ENCODE measurements around the gene DNAJB5. TPM values are rescaled to one million over a fixed set of nuclear protein-coding genes. Genes with fewer than 3 reads are reported as not detected.

Gene DNAJB5
- total and polyA plus RNA-seq, 9 of the 15 experiments (the other 6 are each of a cell fraction or from before 2014, with no cell fraction given) = 0.15 to 7.4 (median 3.7) TPM

GRCh38 chr9:34998266-34998665, 8.7 kb downstream of the DNAJB5 start:
- WGBS (ENCODE audit: insufficient coverage, low coverage, missing lambda C conversion rate) = 64% methylated on average over 2 of the region's 3 CpGs
- BruUV-seq (replicated peaks) = no TSS peak
- in situ Hi-C loops (cut with MboI) (loop anchor here (5.0 kb wide), 1 partner anchor 44 kb away; a partner anchor contains a TSS), intact Hi-C loops (cut with micrococcal nuclease) (loop anchor here (5.0 kb wide), 1 partner anchor 54 kb away; no protein-coding TSS in a partner anchor)
- H3K4me3 ChIP-seq = no peak overlapping the region
- POLR2A ChIA-PET = no interaction called here
- H3K4me1 ChIP-seq (replicated peaks in 1 of 2; ENCODE audit: control insufficient read depth in 2 of 2, insufficient read depth in 2 of 2, low read length in 2 of 2) = peaks cover 45 to 79% of the 10 kb centered on the region in 2 experiments
- no peaks in the 10 kb centered on the region for H4K20me1 ChIP-seq (replicated peaks; ENCODE audit: control insufficient read depth, insufficient read depth, low read length)
- H3K9ac ChIP-seq (ENCODE audit: insufficient read depth in 1 of 2, low read depth in 2 of 2, low read length in 2 of 2) = no peak overlapping the region
- FAIRE-seq = no peak
- no peak overlapping the region for H2AFZ ChIP-seq (ENCODE audit: low read depth, low read length)
- DNase-seq (ENCODE audit: extremely low read depth in 1 of 4, low spot score in 3 of 4) = peak in 1 of 4 experiments; percentile 1
- H3K9me3 ChIP-seq (replicated peaks; ENCODE audit: control insufficient read depth, insufficient read depth, low read depth, low read length) = no peaks in the 10 kb centered on the region
- TF ChIP-seq NFE2 (IDR thresholded peaks at IDR 0.05; ENCODE audit: low read depth) (no peak), NCOA4 (IDR thresholded peaks at IDR 0.05; ENCODE audit: partially characterized antibody) (no peak), USF1 (CRISPR knock-in tag; IDR thresholded peaks at IDR 0.05) (no peak), CBX2 (IDR thresholded peaks at IDR 0.05; ENCODE audit: insufficient read depth, low read length, poor library complexity, severe bottlenecking) (no peak), TFAP4 (CRISPR knock-in tag; IDR thresholded peaks at IDR 0.05; ENCODE audit: borderline replicate concordance) (no peak), SNIP1 (IDR thresholded peaks at IDR 0.05; ENCODE audit: low read depth) (no peak), ZNF263 (CRISPR knock-in tag; IDR thresholded peaks at IDR 0.05; ENCODE audit: borderline replicate concordance) (no peak), NCOA6 (IDR thresholded peaks at IDR 0.05) (no peak), ZEB2 (IDR thresholded peaks at IDR 0.05) (no peak), SMARCC2 (IDR thresholded peaks at IDR 0.05; ENCODE audit: low read depth) (no peak), U2AF1 (optimal IDR thresholded peaks at IDR 0.05; ENCODE audit: low read depth, low read length) (no peak), PTBP1 (IDR thresholded peaks at IDR 0.05; ENCODE audit: low read depth, low read length) (no peak), ZNF274 (IDR thresholded peaks at IDR 0.05; ENCODE audit: borderline replicate concordance, low read depth, low read length) (no peak), ZFP91 (CRISPR knock-in tag; IDR thresholded peaks at IDR 0.05) (no peak), CTBP1 (IDR thresholded peaks at IDR 0.05; ENCODE audit: borderline replicate concordance) (no peak), ARHGAP35 (IDR thresholded peaks at IDR 0.05; ENCODE audit: partially characterized antibody) (no peak)
- TF ChIP-seq, protein P1, sequence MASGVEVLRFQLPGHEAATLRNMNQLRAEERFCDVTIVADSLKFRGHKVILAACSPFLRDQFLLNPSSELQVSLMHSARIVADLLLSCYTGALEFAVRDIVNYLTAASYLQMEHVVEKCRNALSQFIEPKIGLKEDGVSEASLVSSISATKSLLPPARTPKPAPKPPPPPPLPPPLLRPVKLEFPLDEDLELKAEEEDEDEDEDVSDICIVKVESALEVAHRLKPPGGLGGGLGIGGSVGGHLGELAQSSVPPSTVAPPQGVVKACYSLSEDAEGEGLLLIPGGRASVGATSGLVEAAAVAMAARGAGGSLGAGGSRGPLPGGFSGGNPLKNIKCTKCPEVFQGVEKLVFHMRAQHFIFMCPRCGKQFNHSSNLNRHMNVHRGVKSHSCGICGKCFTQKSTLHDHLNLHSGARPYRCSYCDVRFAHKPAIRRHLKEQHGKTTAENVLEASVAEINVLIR (CRISPR knock-in tag; IDR thresholded peaks at IDR 0.05) = no peak
- peaks cover 5% of the 10 kb centered on the region for H3K9me1 ChIP-seq (ENCODE audit: control insufficient read depth, insufficient read depth, low read length)
- H3K27me3 ChIP-seq (ENCODE audit: control insufficient read depth in 2 of 2, insufficient read depth in 2 of 2, low read length in 2 of 2) = no peaks in the 10 kb centered on the region
- CTCF ChIA-PET (ENCODE audit: low intra/inter-chr PET ratio) = interaction anchor here (0.5 kb wide), 1 partner anchor 834 kb away, joined by 3 read pairs; no protein-coding TSS in a partner anchor
- H3K27ac ChIP-seq (ENCODE audit: extremely low read depth, low read depth, low read length) = no peak overlapping the region
- H3K4me2 ChIP-seq (ENCODE audit: insufficient read depth, low read length) = no peak overlapping the region
- peaks cover 5% of the 10 kb centered on the region; the same call in 2 of the 3 replicates for H3K36me3 ChIP-seq (ENCODE audit: control insufficient read depth, insufficient read depth, low read length)
- H3K79me2 ChIP-seq (ENCODE audit: control insufficient read depth, insufficient read depth, low read length) = no peaks in the 10 kb centered on the region
- no peak for ATAC-seq
